Mesangial cell (primary cell): ENCODE data around the gene SPOCK1. TPM values are rescaled to one million over a fixed set of nuclear protein-coding genes. Genes with fewer than 3 reads are reported as not detected.

ENCODE experiments used
- total RNA-seq: library from RNA; depleted of rRNA; stranded (reverse); fragments of >200 nt; gene quantifications from 2 replicates; pipeline ENCODE4 v1.2.3, GENCODE V29; 2015

SPOCK1 gene
- total RNA-seq = 12.9 and 21.5 TPM in 2 replicates

GRCh38 chr5:137498736-137499505 lies at the start of gene SPOCK1:
TSS of gene SPOCK1 (minus strand) at chr5:137499326.

Other genes with a start within 250 kb of the SPOCK1 start
- 0.49 and 1.1 TPM in 2 replicates for gene KLHL3, start 236.8 kb upstream of the SPOCK1 start, total RNA-seq